Activated T-helper 9 cell treated with anti-CD3 and anti-CD28 coated beads, Interleukin-2, amount 50 U/mL, for 16 hours (primary cell): ENCODE results near the gene BLTP3B.

Experiments used
- DNase-seq: peaks from one replicate; pipeline ENCODE4 v3.0.0-alpha.2; 2020; ENCODE audit warnings: low read depth

The BLTP3B gene

GRCh38 chr12:100159391-100160104 lies 16.9 kb upstream of the BLTP3B start:
- DNase-seq, result no peak

- no peak for DNase-seq
These were observed 15.9 kb upstream of the BLTP3B start for GRCh38 chr12:100158535-100158934.

GRCh38 chr12:100157427-100157821 lies 14.8 kb upstream of the BLTP3B start:
- no peak for DNase-seq

- no peak for DNase-seq
These were observed 14.2 kb upstream of the BLTP3B start for GRCh38 chr12:100156731-100157426.

- DNase-seq, result peak; percentile 55
These were observed 12.0 kb upstream of the BLTP3B start for GRCh38 chr12:100154474-100155247.

GRCh38 chr12:100153131-100153530 lies 10.5 kb upstream of the BLTP3B start:
- no peak for DNase-seq

GRCh38 chr12:100151769-100152168 lies 9.1 kb upstream of the BLTP3B start:
- no peak for DNase-seq

GRCh38 chr12:100146252-100146651 lies 3.6 kb upstream of the BLTP3B start:
- DNase-seq, result no peak

GRCh38 chr12:100145643-100146042 lies 3.0 kb upstream of the BLTP3B start:
- no peak for DNase-seq

- peak; percentile 16 for DNase-seq
These were observed 450 bp downstream of the BLTP3B start for GRCh38 chr12:100141998-100142850.

- no peak for DNase-seq
These were observed 1.0 kb downstream of the BLTP3B start for GRCh38 chr12:100141666-100141997.

- no peak for DNase-seq
These were observed 3.9 kb downstream of the BLTP3B start for GRCh38 chr12:100138803-100139098.

GRCh38 chr12:100138048-100138802 lies 4.4 kb downstream of the BLTP3B start:
- DNase-seq, result no peak

- no peak for DNase-seq
These were observed 9.5 kb downstream of the BLTP3B start for GRCh38 chr12:100133200-100133599.

GRCh38 chr12:100128512-100128908 lies 14.2 kb downstream of the BLTP3B start:
- no peak for DNase-seq

- DNase-seq, result no peak
These were observed 14.7 kb downstream of the BLTP3B start for GRCh38 chr12:100127766-100128511.

GRCh38 chr12:100123316-100124095 lies 19.2 kb downstream of the BLTP3B start:
- DNase-seq, result no peak

GRCh38 chr12:100120355-100120754 lies 22.3 kb downstream of the BLTP3B start:
- no peak for DNase-seq

GRCh38 chr12:100115291-100115690 lies 27.4 kb downstream of the BLTP3B start:
- no peak for DNase-seq

- no peak for DNase-seq
These were observed 28.1 kb downstream of the BLTP3B start for GRCh38 chr12:100114574-100114973.
